ENCODE results near the gene EXOSC10. TPM values are rescaled to one million over a fixed set of nuclear protein-coding genes. Genes with fewer than 3 reads are reported as not detected.

Gene EXOSC10
- total RNA-seq, 6 experiments from 2014 or later = 13.4 to 32.4 (median 20.7) TPM

DNA sequence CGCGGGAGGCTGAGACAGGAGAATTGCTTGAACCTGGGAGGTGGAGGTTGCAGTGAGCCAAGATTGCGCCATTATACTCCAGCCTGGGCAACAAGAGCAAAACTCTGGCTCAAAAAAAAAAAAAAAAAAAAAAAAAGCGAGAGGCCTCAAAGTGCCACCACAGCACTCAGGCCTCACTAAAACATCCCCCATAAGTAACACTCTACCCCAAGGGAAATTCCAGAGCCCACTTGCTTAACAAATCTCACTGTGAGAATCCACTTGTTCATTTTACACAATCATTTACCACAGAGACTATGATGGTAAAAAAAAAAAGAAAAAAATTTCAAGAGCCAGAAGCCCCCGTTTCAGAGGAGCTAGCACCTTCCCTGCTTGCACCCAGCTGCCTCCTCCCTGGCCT, 26.3 kb upstream of the EXOSC10 start:
- intact Hi-C loops (cut with DNase I) = no loop called here

DNA sequence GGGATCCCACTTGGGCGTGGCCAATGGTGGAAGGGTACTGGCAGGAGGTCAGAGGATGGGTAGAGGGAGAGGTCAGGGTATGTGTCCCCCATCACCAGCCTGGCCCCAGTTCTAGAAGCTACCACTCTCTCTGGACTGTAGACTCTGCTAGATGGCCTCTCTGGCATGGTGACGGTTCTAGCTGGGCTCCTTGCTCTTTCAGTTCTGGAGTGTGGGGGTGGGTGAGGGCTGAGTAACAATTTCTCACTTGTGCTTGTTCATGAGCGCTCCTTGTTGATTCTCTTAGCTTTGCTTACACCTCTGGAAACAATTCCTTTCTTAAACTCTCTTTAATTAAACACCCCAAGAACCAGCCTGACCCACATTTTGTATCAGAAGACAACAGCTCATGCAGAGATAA, 25.3 kb upstream of the EXOSC10 start:
- Histone ChIP-seq H3K4me3 (no peak overlapping the region), H3K4me1 (no peaks in the 10 kb centered on the region), H3K27me3 (no peaks in the 10 kb centered on the region), H3K36me3 (peaks cover 0 to 87% (median 50%) of the 10 kb centered on the region in 4 donors), H3K9me3 (no peaks in the 10 kb centered on the region), H3K27ac (no peak overlapping the region)
- 92% methylated on average over 1 of the region's 3 CpGs for WGBS (ENCODE audit: insufficient coverage, low coverage, low lambda C conversion rate, missing lambda C conversion rate)
- ATAC-seq = no peak
- intact Hi-C loops (cut with DNase I) = no loop called here
- DNase-seq = no peak
- no peak for TF ChIP-seq POLR2A (IDR thresholded peaks at IDR 0.05)
- TF ChIP-seq, protein P1, sequence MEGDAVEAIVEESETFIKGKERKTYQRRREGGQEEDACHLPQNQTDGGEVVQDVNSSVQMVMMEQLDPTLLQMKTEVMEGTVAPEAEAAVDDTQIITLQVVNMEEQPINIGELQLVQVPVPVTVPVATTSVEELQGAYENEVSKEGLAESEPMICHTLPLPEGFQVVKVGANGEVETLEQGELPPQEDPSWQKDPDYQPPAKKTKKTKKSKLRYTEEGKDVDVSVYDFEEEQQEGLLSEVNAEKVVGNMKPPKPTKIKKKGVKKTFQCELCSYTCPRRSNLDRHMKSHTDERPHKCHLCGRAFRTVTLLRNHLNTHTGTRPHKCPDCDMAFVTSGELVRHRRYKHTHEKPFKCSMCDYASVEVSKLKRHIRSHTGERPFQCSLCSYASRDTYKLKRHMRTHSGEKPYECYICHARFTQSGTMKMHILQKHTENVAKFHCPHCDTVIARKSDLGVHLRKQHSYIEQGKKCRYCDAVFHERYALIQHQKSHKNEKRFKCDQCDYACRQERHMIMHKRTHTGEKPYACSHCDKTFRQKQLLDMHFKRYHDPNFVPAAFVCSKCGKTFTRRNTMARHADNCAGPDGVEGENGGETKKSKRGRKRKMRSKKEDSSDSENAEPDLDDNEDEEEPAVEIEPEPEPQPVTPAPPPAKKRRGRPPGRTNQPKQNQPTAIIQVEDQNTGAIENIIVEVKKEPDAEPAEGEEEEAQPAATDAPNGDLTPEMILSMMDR (IDR thresholded peaks at IDR 0.05) = no peak

More for the DNA sequence above, 26.3 kb upstream of the EXOSC10 start:
- Histone ChIP-seq H3K36me3 (peaks cover 0 to 91% (median 52%) of the 10 kb centered on the region in 4 donors), H3K4me3 (no peak overlapping the region), H3K27ac (no peak overlapping the region), H3K27me3 (no peaks in the 10 kb centered on the region), H3K4me1 (no peaks in the 10 kb centered on the region), H3K9me3 (no peaks in the 10 kb centered on the region)
- ATAC-seq (no peak), DNase-seq (no peak)
- WGBS (ENCODE audit: insufficient coverage, low coverage, low lambda C conversion rate, missing lambda C conversion rate) = 62% methylated on average over 1 of the region's 5 CpGs
- no peak for TF ChIP-seq POLR2A (IDR thresholded peaks at IDR 0.05)
- TF ChIP-seq, protein P1 (IDR thresholded peaks at IDR 0.05) = no peak

DNA sequence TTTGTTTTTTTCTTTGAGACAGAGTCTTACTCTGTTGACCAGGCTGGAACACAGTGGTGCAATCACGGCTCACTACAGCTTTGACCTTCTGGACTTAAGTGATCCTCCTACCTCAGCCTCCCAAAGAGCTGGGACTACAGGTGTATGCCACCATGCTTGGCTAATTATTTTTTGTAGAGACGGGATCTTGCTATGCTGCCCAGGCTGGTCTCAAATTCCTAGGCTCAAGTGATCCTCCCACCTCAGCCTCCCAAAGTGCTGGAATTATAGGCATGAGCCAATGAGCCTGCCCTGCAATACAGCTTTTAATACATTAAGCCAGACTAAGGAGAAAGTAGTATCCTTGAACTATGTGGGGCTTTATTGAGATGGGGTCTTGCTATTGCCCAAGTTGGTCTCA, 16.6 kb upstream of the EXOSC10 start:
- TF ChIP-seq POLR2A (IDR thresholded peaks at IDR 0.05) = no peak
- TF ChIP-seq, protein P1 (IDR thresholded peaks at IDR 0.05) = no peak
- DNase-seq = no peak
- no peak overlapping the region for H3K4me3 ChIP-seq
- 93% methylated on average over 2 of the region's 2 CpGs for WGBS (ENCODE audit: insufficient coverage, low coverage, low lambda C conversion rate, missing lambda C conversion rate)
- intact Hi-C loops (cut with DNase I) = no loop called here
- ATAC-seq = no peak
- no peaks in the 10 kb centered on the region for H3K27me3 ChIP-seq
- no peak overlapping the region for H3K27ac ChIP-seq
- H3K4me1 ChIP-seq = no peaks in the 10 kb centered on the region
- H3K36me3 ChIP-seq = peaks cover 4 to 64% (median 32%) of the 10 kb centered on the region in 4 donors
- H3K9me3 ChIP-seq = no peaks in the 10 kb centered on the region

DNA sequence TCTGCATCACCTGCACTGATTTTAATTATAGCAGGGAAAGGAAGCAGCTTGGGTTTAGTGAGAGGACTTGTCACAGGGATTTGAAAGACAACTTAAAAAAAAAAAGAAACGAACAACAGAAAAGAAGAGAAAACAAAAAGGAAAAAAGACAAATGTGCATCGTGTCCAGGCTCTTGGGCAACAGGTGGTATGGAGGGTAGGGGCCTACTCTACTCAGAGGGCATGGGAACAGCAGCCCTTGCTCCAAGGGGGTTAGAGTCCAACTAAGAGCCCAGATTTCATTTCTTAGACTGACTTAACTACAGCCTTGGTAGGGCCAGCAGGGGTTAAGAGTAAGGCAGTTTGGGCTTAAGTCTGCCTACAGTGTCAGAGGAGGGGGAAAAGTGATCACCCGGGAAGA, 15.3 kb upstream of the EXOSC10 start:
- DNase-seq (no peak), ATAC-seq (no peak)
- no peak for TF ChIP-seq POLR2A (IDR thresholded peaks at IDR 0.05)
- TF ChIP-seq, protein P1 (IDR thresholded peaks at IDR 0.05) = no peak
- 94% methylated on average over 2 of the region's 3 CpGs for WGBS (ENCODE audit: insufficient coverage, low coverage, low lambda C conversion rate, missing lambda C conversion rate)
- Histone ChIP-seq H3K4me1 (no peaks in the 10 kb centered on the region), H3K27ac (no peak overlapping the region), H3K36me3 (peaks cover 4 to 61% (median 26%) of the 10 kb centered on the region in 4 donors), H3K4me3 (no peak overlapping the region), H3K27me3 (no peaks in the 10 kb centered on the region), H3K9me3 (no peaks in the 10 kb centered on the region)
- intact Hi-C loops (cut with DNase I) = no loop called here
